GM19351 (cell line): ENCODE data around the gene RNF2.

Source experiments
- ATAC-seq: cut with Tn5 transposase; IDR thresholded peaks from one replicate; pipeline ENCODE4 v1.9.1; 2021; ENCODE audit warnings: mild to moderate bottlenecking, moderate library complexity; ENCODE audit not compliant: unreplicated experiment

Gene RNF2

DNA sequence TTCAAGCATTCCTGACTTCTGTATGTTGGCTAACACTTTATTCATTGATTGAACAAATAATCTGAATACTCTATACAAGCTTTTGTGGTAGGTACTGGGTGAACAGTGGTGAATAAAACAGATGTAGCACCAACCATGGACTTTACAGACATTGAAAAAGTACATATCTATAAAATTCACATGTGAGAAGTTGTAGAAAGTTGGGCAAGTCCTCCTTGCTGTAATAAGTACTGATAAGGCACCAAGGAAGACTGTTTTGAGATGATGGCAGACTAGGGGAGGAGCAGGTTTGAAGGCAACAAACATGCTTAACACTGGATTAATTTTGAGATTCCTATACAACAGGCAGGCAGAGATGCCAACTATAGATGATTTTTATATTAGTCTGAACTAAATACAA, 42.4 kb downstream of the RNF2 start:
- no peak for ATAC-seq

DNA sequence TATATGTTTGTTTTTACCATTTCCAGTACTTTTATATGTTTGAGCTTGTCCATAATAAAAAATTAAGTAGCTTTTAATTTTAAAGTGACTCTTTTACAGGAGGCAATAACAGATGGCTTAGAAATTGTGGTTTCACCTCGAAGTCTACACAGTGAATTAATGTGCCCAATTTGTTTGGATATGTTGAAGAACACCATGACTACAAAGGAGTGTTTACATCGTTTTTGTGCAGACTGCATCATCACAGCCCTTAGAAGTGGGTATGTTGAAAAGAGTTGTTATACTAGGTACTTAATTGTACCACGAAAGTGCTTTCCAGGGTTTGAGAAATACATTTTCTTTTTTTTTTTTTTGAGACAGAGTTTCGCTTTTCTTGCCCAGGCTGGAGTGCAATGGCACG, 46.1 kb downstream of the RNF2 start:
- ATAC-seq, result no peak

DNA sequence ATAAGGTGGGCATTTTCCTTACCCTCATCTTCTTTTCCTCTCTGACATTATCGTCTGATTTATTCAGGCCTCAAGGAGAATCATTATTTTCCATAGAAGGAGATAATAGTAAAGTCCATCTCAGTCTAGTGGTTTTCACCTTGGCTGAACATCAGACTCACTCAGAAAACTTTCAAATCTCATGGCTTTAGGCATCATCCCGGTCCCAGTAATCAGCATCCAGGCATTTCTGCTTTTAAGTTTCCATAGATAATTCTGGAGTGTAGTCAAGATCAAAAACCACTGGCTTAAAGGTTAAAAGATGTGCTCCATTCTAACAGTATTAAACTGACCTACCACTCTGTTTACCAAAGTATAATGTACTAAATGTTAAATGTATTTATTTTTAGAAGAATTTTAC, 49.4 kb downstream of the RNF2 start:
- no peak for ATAC-seq

DNA sequence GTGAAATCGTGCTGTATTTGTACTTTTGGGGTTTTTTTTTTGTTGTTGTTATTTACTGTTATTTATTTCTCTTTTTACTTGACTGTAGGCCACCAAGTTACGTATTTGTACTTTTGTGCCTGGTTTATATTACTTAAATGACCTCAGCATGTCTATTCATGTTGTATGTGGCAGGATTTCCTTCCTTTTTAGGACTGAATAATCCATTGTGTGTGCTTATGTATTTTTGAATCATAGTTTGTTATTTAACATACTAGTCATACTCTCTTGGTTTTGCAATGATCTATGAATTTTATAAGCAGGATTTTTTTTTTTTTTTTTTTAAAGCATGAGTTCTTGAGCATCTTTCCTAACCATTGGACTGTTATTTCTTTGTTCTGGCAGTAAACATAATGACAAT, 51.2 kb downstream of the RNF2 start:
- ATAC-seq, result no peak

DNA sequence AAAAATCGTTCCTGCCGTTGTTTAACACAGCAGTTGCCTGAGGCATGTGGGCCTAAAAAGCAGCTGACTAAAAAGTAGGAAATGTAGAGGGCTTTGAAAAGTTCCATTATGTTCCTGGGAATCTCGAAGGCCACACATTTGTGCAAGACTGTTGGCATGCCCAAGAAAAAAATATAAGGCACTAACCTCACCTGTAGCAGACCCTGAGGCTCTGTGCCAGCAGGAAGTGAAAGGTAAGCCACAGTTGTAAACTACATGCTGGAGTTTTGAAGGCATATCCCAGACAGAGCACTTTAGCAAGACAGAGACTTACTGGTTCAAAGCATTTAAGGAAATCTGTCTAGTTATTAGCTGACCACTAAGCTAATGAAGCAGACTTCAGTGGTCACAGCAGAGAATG, 58.7 kb downstream of the RNF2 start:
- ATAC-seq, result no peak

DNA sequence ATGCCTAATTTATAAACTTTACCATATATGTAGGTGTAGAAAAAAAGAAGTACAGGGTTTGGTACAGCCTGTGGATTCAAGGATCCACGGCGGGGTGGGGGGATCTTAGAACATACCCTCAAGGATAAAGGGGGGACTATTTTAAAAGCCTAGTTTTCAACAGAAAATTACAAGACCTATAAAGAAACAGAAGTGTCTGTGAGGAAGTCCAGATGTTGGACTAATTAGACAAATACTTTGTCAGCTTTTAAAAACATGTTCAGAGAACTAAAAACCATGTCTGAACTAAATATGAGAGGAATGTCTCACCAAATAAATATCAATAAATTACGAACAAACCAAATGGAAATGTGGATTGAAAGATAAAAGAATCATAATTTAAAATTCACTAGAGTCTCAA, 59.8 kb downstream of the RNF2 start:
- ATAC-seq, result no peak

DNA sequence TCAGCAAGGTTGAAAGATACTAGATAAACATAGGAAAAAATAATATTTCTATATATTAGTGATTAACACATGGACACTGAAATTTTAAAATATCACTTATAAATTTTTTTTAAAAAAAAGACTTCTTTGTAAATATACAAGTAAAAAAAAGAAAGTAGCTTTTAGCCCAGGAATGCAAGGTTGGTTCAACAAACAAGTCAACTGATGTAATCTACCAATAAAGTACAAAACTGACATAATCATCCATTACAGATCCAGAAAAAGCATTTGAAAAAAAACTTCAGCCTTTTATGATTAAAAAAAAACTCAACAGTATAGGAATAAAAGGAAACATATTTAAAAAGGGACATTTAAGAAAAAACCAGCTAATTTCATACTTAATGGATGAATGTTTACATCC, 63.0 kb downstream of the RNF2 start:
- ATAC-seq, result no peak

DNA sequence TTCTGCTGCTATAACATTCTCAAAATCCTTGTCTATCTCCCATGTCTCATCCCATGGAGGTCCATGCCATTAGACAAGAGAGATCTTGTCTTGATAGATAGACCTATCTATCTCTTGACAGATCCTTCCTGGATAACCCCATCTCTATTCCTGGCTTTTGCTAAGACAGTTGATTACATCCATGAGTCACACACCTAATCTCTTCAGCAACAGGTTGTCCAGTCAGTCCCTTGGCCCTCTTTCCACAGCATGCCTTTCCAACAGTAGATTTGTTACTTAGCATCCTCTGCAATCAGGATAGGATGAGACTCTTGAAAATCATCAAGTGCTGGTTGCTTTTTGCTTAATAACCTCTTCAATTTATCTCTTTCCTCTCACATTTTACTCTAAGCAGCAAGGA, 64.8 kb downstream of the RNF2 start:
- no peak for ATAC-seq

DNA sequence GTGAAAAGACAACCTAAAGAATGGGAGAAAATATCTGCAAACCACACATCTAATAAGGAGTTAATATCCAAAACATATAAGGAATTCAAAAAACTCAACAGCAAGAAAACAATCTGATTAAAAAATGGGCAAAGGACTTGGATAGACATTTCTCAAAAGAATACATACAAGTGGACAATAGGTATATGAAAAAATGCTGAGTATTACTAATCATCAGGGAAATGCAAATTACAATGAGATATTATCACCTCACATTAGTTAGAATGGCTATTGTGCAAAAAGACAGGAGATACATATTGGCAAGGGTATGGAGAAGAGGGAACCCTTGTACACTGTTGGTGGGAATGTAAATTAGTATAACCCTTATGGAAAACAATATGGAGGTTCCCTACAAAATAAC, 66.5 kb downstream of the RNF2 start:
- ATAC-seq, result no peak

DNA sequence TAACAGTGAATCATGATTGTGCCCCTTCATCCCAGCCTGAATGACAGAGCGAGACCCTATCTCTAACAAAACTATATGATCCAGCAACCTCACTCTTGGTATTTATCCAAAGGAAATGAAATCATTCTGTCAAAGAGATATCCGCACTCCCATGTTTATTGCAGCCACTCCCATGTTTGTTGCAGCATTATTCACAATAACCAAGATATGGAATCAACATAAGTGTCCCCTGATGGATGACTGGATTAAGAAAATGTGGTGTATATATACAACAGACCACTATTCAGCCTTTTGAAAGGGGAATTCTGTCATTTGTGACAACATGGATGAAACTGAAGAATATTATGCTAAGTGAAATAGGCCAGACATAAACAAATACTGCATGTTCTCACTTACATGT, 67.0 kb downstream of the RNF2 start:
- ATAC-seq, result no peak

DNA sequence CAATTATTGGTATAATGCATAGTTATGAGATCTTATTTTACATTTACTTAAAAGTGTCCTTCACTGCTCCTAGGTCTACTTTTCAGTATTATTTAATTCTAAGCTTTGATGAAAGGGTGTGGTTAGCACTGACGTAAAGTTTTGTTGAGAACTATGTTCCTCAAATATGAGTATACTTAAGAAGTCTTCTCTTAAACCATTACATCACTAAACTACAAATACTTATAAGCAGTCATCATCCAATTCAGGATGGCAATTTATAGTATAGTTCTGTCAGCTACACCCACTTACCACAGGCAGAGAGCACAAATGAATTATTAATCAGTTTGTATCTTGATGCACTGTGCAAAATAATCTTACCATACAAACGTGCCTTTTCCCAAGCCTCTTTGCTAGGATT, 84.3 kb downstream of the RNF2 start:
- ATAC-seq, result no peak

DNA sequence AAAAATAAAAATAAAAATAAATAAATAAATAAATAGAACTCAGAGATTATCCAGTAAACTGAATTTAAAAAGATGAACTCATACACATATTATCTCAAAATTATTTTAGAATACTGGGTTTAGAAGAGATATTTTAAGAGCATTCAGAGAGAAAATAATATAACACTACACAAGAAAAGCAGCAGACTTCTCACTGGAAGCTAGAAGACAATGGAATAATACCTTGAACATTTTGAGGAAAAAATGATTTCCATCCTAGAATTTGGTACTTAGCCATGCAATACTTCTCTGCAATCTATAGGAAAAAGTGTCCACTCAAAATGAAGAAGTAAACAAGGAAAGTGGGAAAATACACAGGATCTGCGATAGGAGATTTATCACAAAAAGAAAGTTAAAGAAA, 87.2 kb downstream of the RNF2 start:
- ATAC-seq, result no peak

DNA sequence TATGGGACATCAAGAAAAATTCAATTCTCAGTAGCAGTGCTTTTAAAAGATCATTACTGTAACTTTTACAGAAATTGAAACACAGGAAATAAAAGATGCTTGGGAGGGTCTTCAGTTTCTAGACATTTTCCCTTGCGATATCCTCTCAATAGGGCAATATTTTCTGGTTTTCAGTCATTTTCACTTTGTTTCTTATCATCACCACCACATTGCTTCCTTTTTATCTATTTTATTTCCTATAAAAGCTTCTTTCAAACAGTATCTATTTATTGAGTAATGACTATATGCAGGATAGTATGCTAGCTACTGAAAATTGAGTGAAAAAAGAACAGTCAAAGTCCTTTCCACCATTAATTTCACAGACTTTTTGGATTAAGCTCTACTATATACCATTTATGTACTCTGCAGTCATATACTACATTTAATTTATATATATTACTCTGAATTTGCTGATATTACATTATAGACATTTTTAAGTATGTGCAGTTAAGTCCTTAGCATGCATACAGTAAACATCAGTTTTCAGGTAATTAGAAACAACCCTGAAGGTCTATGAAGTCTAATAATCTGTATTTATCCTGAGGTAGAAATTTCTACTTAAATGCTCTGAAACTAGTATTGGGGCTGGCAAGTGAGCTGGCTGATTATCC, 92.7 kb downstream of the RNF2 start:
- no peak for ATAC-seq

DNA sequence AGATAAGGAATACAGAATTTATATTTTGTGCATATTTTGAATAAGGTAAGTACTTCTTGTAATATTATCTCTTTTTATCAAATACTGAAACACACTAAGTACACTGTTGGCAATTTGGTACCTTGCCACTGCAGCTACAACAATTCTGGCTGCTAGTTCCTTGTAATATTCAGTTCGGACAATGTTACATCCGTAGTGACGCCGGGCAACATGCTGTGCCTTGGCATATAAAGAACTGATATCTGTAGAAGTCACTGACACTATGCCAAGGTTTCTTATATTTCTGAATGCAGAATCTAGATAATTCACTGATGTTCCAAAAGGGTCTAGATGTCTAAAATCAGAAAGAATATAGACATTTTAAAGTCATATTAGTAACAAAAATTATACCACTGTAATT, 93.9 kb downstream of the RNF2 start:
- no peak for ATAC-seq

DNA sequence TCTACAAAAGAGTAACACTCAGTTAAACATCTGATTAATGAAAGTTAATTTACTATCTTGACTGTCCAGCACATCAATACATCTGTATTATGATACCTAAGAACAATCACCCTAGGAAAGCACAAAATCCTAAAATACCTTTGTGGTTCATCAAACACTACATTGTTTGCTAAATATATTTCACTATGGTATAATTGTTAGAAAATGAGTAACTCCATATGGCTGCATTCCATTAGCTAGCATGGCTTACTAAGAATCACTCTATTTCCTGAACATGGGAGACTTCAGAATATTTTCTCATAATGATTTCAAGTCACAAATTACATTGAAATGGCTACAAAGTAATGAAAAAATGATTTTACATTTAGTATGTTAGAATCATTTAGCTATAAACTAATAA, 98.9 kb downstream of the RNF2 start:
- ATAC-seq, result no peak

DNA sequence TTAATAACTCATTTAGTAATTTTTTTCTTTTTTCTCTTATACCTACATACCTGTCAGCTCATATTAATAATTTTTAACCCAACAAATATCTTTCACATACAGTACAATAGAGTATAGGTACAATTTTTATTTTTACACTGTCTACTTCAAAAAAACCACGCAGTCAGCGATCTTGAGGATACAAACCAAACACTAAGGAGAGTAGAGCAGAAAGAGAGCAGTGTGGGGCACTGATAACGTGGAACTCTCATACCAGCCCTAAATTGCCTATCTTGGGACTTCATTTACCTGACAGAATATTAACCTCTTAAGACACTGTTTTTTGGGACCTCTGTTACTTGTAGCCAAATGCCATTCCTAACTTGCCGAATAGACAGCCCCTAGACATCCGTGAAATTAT, 105.9 kb downstream of the RNF2 start:
- ATAC-seq, result no peak
